Activated T-cell treated with anti-CD3 and anti-CD28 coated beads for 4 hours (primary cell): ENCODE results near the gene STX8.
"Not testable (repeated sequence)": the region's sequence is repeated elsewhere in the genome, so short reads cannot be mapped to it uniquely, and the experiment has no call there.

Experiments
- DNase-seq: peaks from one replicate; pipeline ENCODE4 v3.0.0-alpha.2; 2020

STX8 gene

GRCh38 chr17:9287306-9287705, 288.3 kb downstream of the STX8 start:
- DNase-seq = no peak

GRCh38 chr17:9286434-9286833, 289.2 kb downstream of the STX8 start:
- DNase-seq = no peak

GRCh38 chr17:9285602-9286427, 289.8 kb downstream of the STX8 start:
- DNase-seq = no peak

- DNase-seq = no peak
These were observed 290.7 kb downstream of the STX8 start for GRCh38 chr17:9284884-9285283.

GRCh38 chr17:9283909-9284308, 291.7 kb downstream of the STX8 start:
- no peak for DNase-seq

- DNase-seq = no peak
These were observed 295.7 kb downstream of the STX8 start for GRCh38 chr17:9279893-9280292.

- no peak for DNase-seq
These were observed 300.6 kb downstream of the STX8 start for GRCh38 chr17:9274973-9275372.

- DNase-seq = no peak
These were observed 301.9 kb downstream of the STX8 start for GRCh38 chr17:9273428-9274391.

- DNase-seq = no peak
These were observed 303.0 kb downstream of the STX8 start for GRCh38 chr17:9272501-9273200.

- no peak for DNase-seq
These were observed 303.6 kb downstream of the STX8 start for GRCh38 chr17:9271989-9272388.

- no peak for DNase-seq
These were observed 304.7 kb downstream of the STX8 start for GRCh38 chr17:9270921-9271320.

GRCh38 chr17:9269350-9270035, 306.1 kb downstream of the STX8 start:
- DNase-seq = no peak

GRCh38 chr17:9268546-9268945, 307.1 kb downstream of the STX8 start:
- DNase-seq = no peak

- no peak for DNase-seq
These were observed 308.9 kb downstream of the STX8 start for GRCh38 chr17:9266697-9267117.

GRCh38 chr17:9266031-9266680, 309.5 kb downstream of the STX8 start:
- no peak for DNase-seq

- no peak for DNase-seq
These were observed 314.3 kb downstream of the STX8 start for GRCh38 chr17:9261081-9262012.

GRCh38 chr17:9259419-9259818, 316.2 kb downstream of the STX8 start:
- no peak for DNase-seq

GRCh38 chr17:9258115-9259015, 317.3 kb downstream of the STX8 start:
- DNase-seq = no peak

GRCh38 chr17:9257630-9257965, 318.0 kb downstream of the STX8 start:
- DNase-seq = not testable (repeated sequence)
